Superior temporal gyrus (tissue), 1 donor: ENCODE results near the gene ANKH.

Source experiments
- DNase-seq: peaks from one replicate; pipeline ENCODE4 v3.0.0-alpha.2; 2016; ENCODE audit errors: extremely low spot score

The ANKH gene

DNA sequence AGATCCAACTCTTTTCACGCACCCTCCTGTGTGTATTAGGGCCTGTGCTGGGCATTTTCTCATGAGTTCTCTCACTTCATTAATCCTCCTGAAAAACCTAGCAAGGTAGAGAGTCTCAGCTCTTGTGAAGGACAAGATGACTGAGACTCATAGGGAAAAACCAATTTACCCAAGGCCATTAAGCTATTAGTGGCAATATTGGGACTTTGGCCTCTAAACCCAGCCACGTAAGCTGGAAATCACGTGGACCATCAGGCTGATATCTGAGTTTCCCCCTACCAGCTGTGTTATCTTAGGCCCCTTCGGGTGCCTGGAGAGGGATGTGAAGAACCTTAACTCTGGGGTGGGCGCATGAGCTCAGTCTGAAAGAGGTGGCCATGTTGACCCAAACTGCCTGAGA is 80.7 kb downstream of the ANKH start:
- DNase-seq: no peak

GRCh38 chr5:14790220-14790619 is 81.4 kb downstream of the ANKH start:
- DNase-seq: no peak

DNA sequence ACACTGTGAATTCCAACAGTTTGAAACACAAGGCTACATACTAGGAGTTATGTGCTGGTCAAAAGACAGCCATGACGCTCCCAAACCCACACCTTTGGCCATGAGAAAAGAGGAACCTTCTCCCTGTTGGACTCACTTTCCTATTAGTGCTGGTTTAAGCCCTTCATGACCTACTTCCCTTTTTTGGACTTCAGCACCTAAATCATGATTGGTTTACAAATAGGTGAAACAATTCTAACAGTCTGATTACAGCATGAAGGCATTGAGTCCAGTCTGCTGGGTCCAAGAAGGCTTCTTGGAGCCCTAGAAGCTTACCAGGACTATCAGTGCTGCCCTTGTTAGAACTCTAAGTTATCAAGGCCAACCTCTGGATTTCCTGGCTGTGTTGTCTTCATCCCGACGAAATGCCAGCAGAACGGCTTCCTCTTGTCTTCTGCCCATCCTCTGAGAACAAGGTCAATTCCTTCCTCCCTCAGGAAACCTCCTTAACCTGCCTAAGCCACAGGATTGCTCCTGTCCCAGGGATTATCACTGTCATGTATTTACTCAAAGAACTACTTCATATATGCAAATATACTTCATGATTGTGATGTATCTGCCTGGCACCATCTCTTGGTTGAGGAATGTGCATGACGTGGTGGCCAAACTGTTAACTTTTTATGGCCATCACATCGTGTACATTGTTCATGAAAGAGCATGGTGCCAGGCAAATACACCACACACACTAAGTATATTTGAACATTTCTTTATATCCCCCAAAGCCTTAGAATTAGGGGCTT is 83.6 kb downstream of the ANKH start:
- no peak for DNase-seq

GRCh38 chr5:14783691-14784090 is 87.9 kb downstream of the ANKH start:
- DNase-seq: no peak

- DNase-seq: no peak
Measured at GRCh38 chr5:14782591-14782990, 89.0 kb downstream of the ANKH start.

DNA sequence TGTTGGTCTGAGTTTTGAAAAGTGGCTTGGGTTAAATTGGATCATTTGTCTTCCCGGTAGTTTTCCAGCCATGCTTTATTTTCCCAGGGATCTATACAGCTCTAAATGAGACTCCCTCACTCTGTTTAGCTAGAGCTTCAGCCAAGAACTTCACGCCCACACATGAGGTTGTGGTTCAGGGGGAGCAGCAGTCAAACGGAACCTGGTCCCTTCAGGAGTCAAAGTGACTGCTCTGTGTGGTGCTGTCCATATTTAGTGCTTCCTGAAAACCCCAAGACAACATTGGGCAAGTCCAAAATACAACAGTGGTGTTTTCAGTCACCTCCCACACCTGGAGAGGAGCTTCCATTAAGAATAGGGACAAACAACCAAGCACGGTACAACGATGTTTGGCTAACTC is 90.5 kb downstream of the ANKH start:
- no peak for DNase-seq

DNA sequence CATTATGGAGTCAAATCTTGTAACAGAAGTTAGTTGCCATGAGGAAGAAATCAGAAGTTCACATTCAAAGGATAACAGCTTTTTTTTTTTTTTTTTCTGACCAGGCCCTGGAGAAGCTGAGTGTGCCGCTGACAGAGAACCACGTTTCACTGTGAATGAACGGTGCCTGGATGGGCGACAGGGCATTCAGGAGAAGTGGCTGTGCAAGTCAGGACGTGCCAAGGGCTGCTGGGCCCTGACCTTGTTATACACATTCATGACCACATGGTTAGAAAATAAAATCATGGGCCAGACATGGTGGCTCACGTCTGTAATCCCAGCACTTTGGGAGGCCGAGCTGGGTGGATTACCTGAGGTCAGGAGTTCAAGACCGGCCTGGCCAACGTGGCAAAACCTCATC is 91.6 kb downstream of the ANKH start:
- DNase-seq: no peak

DNA sequence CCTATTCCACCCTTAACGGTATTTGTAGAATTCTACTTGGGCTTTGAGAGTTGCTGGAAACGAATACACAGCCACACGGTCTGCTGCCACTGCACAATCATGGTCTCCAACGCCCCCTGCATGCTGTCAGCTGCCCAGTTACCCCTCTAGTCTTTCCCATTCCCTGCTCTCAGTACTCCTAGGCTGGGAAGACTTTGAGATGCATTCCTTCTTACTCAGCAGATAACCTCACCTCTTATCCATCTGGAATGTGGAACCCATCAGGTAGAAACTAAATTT is 92.8 kb downstream of the ANKH start:
- DNase-seq: no peak

- DNase-seq: no peak
Measured at GRCh38 chr5:14777932-14778791, 93.4 kb downstream of the ANKH start.

DNA sequence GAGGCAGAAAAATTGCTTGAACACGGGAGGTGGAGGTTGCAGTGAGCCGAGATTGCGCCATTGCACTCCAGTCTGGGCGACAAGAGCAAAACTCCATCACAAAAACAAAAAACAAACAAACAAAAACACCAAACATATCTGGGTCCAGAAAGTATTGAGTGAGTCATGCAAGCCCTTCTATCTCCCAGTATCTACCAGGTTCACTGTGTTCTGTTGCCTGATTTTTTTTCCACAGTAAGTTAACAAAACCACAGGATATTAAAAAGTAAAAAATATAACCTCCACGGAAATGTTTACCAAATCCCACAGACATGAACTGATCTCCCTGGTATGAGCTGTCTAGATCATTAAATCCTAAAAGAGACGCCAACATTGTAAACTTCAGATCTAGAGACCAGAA is 94.4 kb downstream of the ANKH start:
- DNase-seq: no peak

- DNase-seq: no peak
Measured at GRCh38 chr5:14776602-14777001, 95.0 kb downstream of the ANKH start.

DNA sequence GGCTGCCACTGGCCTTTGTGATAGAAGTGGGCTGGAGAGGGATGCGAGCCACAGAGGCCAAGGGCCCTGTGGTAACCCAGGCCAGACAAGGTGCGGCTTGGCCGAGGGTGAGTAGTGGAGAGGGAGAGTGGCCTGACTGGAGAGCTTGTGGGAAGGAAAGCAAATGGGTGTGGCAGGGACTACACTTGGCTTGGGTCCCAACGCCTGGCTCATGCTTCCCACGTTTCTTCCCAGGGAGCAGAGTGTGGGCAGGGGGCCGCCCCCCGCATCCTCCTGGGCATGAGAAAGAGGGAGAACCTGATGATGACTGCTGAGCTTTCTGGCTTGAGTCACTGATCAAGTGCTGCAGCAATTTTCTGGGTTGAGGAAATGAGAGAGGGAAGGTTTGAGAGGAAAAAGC is 95.7 kb downstream of the ANKH start:
- DNase-seq: no peak

DNA sequence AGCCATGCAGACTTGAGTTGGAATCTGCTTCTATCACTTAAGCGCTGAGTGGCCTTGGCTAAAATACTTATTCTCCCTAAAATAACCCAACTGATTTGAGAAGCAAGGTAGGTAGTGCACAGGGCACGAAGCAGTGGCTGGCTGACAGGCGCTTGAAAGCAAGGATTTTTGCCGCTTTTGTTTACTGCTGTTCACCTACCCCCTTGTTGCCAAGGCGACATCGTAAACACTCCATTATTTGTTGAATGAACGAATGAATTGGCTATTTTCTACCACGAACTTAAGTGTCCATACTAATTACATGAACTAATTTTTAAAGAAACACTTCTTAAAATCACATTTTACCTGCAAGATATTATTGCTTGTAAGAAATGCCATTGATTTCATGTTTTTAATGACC is 98.0 kb downstream of the ANKH start:
- no peak for DNase-seq

- no peak for DNase-seq
Measured at GRCh38 chr5:14771972-14772371, 99.6 kb downstream of the ANKH start.

- no peak for DNase-seq
Measured at GRCh38 chr5:14771189-14771588, 100.4 kb downstream of the ANKH start.

GRCh38 chr5:14768508-14769365 is 102.8 kb downstream of the ANKH start:
- no peak for DNase-seq

- no peak for DNase-seq
Measured at GRCh38 chr5:14767735-14768507, 103.7 kb downstream of the ANKH start.

GRCh38 chr5:14767053-14767452 is 104.5 kb downstream of the ANKH start:
- no peak for DNase-seq

DNA sequence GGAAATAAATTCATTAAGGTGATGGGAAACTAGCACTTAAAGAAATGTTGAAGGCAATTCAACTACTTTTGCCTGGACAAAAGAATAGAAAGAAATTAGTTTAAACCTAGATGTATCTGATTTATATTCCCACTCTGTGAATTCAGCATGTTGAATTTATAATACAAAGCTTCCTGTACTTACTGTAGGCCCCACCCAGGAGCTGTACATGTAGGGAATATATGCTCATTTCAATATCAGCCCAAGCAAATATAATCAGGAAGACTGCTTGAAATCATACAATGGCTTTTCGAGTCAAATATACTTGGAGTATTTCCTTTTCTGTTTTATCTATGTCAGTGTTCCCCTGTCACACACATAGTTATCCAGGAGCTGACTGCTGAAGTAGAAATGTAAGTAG is 105.0 kb downstream of the ANKH start:
- no peak for DNase-seq

- no peak for DNase-seq
Measured at GRCh38 chr5:14765587-14765986, 106.0 kb downstream of the ANKH start.

GRCh38 chr5:14762549-14763216 is 108.9 kb downstream of the ANKH start:
- no peak for DNase-seq
